Type B pancreatic cell (in vitro differentiated cells): Measurements from ENCODE around the gene ZNF571. TPM values are rescaled to one million over a fixed set of nuclear protein-coding genes. Genes with fewer than 3 reads are reported as not detected.

Source experiments
- DNase-seq: peaks from one replicate; pipeline ENCODE4 v3.0.0; 2021; ENCODE audit warnings: mixed read lengths; ENCODE audit not compliant: unreplicated experiment; ENCODE audit errors: extremely low spot score
- H3K27ac Mint-ChIP-seq: 2 replicates; pipeline ENCODE4 v1.8.0; 2021; ENCODE audit warnings: mild to moderate bottlenecking, mixed read lengths
- H3K27me3 Mint-ChIP-seq: 2 replicates; pipeline ENCODE4 v1.8.0; 2021; ENCODE audit warnings: mixed read lengths
- H3K36me3 Mint-ChIP-seq: 2 replicates; pipeline ENCODE4 v1.8.0; 2021; ENCODE audit warnings: mixed read lengths
- H3K4me1 Mint-ChIP-seq: one replicate; pipeline ENCODE4 v1.8.0; 2021; ENCODE audit warnings: mixed read lengths; ENCODE audit not compliant: unreplicated experiment
- H3K4me3 Mint-ChIP-seq: 2 replicates; pipeline ENCODE4 v1.8.0; 2021; ENCODE audit warnings: mild to moderate bottlenecking, mixed read lengths
- H3K9me3 Mint-ChIP-seq: 2 replicates; pipeline ENCODE4 v1.8.0; 2021; ENCODE audit warnings: mixed read lengths
- CTCF ChIP-seq: fragments of 200-600 bp; sonication (generic); conservative IDR thresholded peaks from 2 replicates; pipeline ENCODE4 v1.5.0; 2021; ENCODE audit warnings: antibody characterized with exemption, mild to moderate bottlenecking
- long read RNA-seq: library from polyadenylated mRNA; unstranded; transcript quantifications from one replicate; pipeline ENCODE4 v2.0.0, GENCODE V29; 2020
- total RNA-seq: library from RNA; stranded (reverse); gene quantifications from 2 replicates; pipeline ENCODE4 v1.2.1, GENCODE V29; 2021; ENCODE audit warnings: low replicate concordance

Gene ZNF571
- total RNA-seq: 4.4 and 4.9 TPM in 2 replicates
- long read RNA-seq, partial matches to known transcripts: 8 of 15 reads
- long read RNA-seq, other reads (novel, unspliced or antisense): 4 of 15 reads

GRCh38 chr19:37594304-37594981 lies at the start of gene ZNF571, which contains the start of gene ZNF540:
Gene ZNF571 (minus strand): TSS chr19:37594792. CDS start chr19:37586676, 8,116 bp downstream.
Gene ZNF540 (plus strand): TSS chr19:37594876. CDS start chr19:37598448, 3,572 bp downstream.
- peaks cover 19% of the 10 kb centered on the region for H3K4me1 Mint-ChIP-seq
- no peak for TF ChIP-seq CTCF
- DNase-seq: peak; percentile 92
- H3K27ac Mint-ChIP-seq: peak within 1 kb of the TSS; percentile 98
- H3K36me3 Mint-ChIP-seq: peaks cover 11% of the 10 kb centered on the region
- H3K4me3 Mint-ChIP-seq: peak within 1 kb of the TSS; percentile 98
- peaks cover 8% of the 10 kb centered on the region for H3K27me3 Mint-ChIP-seq
- H3K9me3 Mint-ChIP-seq: no peaks in the 10 kb centered on the region

- Mint-ChIP-seq H3K4me3 (no peak overlapping the region), H3K27ac (no peak overlapping the region), H3K4me1 (no peaks in the 10 kb centered on the region), H3K36me3 (peaks cover 48% of the 10 kb centered on the region), H3K27me3 (no peaks in the 10 kb centered on the region), H3K9me3 (peaks cover 7% of the 10 kb centered on the region)
- no peak for TF ChIP-seq CTCF
- no peak for DNase-seq
These were observed 40.8 kb upstream of the ZNF571 start for GRCh38 chr19:37635076-37636056.

GRCh38 chr19:37594982-37595382 lies 390 bp upstream of the ZNF571 start:
- Mint-ChIP-seq H3K36me3 (peaks cover 11% of the 10 kb centered on the region), H3K4me1 (peaks cover 19% of the 10 kb centered on the region), H3K27me3 (peaks cover 8% of the 10 kb centered on the region), H3K9me3 (no peaks in the 10 kb centered on the region), H3K4me3 (peak overlapping the region; percentile 98), H3K27ac (peak overlapping the region; percentile 98)
- no peak for TF ChIP-seq CTCF
- no peak for DNase-seq

GRCh38 chr19:37593996-37594303 lies 642 bp downstream of the ZNF571 start:
- no peak for DNase-seq
- Mint-ChIP-seq H3K27me3 (peaks cover 8% of the 10 kb centered on the region), H3K4me3 (peak overlapping the region; percentile 98), H3K36me3 (peaks cover 15% of the 10 kb centered on the region), H3K27ac (peak overlapping the region; percentile 98), H3K4me1 (peaks cover 19% of the 10 kb centered on the region), H3K9me3 (no peaks in the 10 kb centered on the region)
- no peak for TF ChIP-seq CTCF

- H3K4me3 Mint-ChIP-seq: no peak overlapping the region
- H3K9me3 Mint-ChIP-seq: peaks cover 18% of the 10 kb centered on the region
- H3K27me3 Mint-ChIP-seq: no peaks in the 10 kb centered on the region
- no peaks in the 10 kb centered on the region for H3K4me1 Mint-ChIP-seq
- no peak for DNase-seq
- TF ChIP-seq CTCF: no peak
- H3K27ac Mint-ChIP-seq: no peak overlapping the region
- H3K36me3 Mint-ChIP-seq: peaks cover 50% of the 10 kb centered on the region
These were observed 11.3 kb downstream of the ZNF571 start for GRCh38 chr19:37583340-37583739.
